OCI-LY1 (cell line): ENCODE data around the gene TRIM10.

ENCODE experiments used
- CTCF ChIP-seq: fragments of 200-600 bp; sonication (generic), shearing (Covaris generic); IDR thresholded peaks from 2 replicates; pipeline ENCODE4 v1.5.1; 2017; ENCODE audit warnings: mild to moderate bottlenecking, antibody characterized with exemption, low read length, moderate library complexity, mixed read lengths
- EZH2 ChIP-seq: fragments of 200-600 bp; sonication (generic), shearing (Covaris generic); IDR thresholded peaks from 2 replicates; pipeline ENCODE4 v1.8.0; 2017; ENCODE audit warnings: borderline replicate concordance, mixed run types, mild to moderate bottlenecking, antibody characterized with exemption, low read length, moderate library complexity, mixed read lengths

GRCh38 chr6:30178837-30179236 is 17.8 kb upstream of the TRIM10 start:
- TF ChIP-seq EZH2 (no peak), CTCF (no peak)
